Hematopoietic multipotent progenitor cell (in vitro differentiated cells): Measurements from ENCODE around the gene EEF1A2. TPM values are rescaled to one million over a fixed set of nuclear protein-coding genes. Genes with fewer than 3 reads are reported as not detected.

Experiments used
- DNase-seq, 3 donors: peaks; one replicate each; pipeline ENCODE4 v3.0.0-alpha.2; 2011 to 2015; ENCODE audit warnings: low read depth in 2 of 3, low spot score in 2 of 3
- total RNA-seq: library from RNA; depleted of rRNA; stranded (reverse); fragments of >200 nt; gene quantifications from one replicate; pipeline ENCODE4 v1.2.3, GENCODE V29; 2012

Gene EEF1A2
- total RNA-seq, 1 donor, result 0.27 TPM

DNA sequence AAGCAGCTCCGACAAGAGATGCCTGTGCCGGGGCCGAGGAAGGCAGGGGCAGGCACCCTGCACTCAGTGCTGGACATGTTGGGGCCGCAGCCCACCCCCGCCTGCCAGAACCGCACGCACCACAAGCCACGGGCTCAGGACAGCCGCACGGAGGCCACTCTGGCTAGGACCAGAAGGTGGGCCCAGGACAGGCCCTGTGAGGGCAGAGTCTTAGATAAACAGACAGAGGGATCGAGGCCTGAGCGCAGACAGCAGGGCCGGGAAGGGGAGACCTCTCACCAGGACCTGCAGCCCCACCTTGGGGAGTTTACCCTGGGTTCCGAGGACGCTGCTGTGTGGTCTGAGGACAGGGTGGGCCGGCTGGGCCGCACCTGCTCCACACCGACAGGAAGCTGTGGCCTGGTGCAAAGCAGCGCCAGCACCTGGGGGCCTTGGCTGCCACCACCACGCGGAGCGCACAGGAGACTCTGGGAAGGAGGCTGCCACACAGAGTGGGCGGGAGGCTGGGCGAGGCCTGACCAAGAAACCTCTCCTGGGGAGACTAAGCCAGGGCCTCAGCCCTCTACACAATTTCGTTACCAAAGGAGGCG is 58.4 kb downstream of the EEF1A2 start:
- no peak for DNase-seq

DNA sequence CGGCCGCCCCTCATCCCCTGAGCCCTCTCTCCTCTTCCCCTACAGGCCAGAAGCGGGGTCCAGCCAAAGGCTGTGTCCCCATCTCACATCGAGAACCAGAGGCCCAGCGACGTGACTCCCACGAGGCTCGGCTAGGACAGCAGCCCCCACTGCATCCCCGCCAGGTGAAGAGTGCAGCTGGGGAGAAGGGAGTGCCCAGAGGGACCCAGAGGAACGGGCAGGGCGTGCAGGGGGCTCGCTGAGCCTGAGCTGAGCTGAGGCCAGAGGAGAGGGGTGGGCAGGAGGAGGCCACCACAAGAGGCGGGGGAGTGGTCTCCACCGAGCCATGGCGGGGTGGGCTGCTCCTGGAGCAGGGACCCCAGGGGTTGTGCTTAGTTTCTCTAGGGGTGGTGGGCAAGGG is 59.0 kb downstream of the EEF1A2 start:
- DNase-seq, result no peak

DNA sequence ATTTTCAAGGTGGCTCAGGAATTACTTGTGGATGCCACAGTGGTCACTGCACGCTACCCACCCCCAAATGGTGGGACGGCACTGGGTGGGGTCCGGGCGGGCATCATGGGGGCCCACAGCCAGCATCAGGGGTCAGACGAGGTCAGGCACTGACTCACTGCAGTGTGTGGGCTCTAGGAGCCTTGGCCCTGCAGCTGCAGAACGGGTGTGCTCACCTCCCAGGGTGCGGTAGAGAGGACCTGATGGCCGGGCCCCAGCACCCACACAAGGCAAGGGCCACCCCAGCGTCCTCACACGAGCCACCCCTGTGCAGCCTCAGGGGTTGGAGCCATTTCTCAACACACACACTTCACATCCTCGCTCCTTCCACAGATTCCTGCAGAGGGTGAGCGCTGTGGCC is 60.8 kb downstream of the EEF1A2 start:
- DNase-seq, result no peak

Other genes starting within 250 kb of the EEF1A2 start
- not detected for gene NKAIN4, start 244.6 kb downstream of the EEF1A2 start, total RNA-seq
- 60.9 TPM for gene ARFGAP1, start 226.3 kb downstream of the EEF1A2 start, total RNA-seq
- gene COL20A1, start 205.9 kb downstream of the EEF1A2 start, total RNA-seq, result not detected
- gene CHRNA4, start 137.7 kb downstream of the EEF1A2 start, total RNA-seq, result not detected
- gene KCNQ2, start 26.4 kb downstream of the EEF1A2 start, total RNA-seq, result 0.27 TPM
- gene PPDPF, start 21.7 kb upstream of the EEF1A2 start, total RNA-seq, result 87.3 TPM
- gene PTK6, start 38.3 kb upstream of the EEF1A2 start, total RNA-seq, result under 0.01 TPM
- not detected for gene SRMS, start 48.7 kb upstream of the EEF1A2 start, total RNA-seq
- 1.3 TPM for gene FNDC11, start 55.1 kb upstream of the EEF1A2 start, total RNA-seq
- gene HELZ2, start 75.2 kb upstream of the EEF1A2 start, total RNA-seq, result 69.7 TPM
- 11.8 TPM for gene GMEB2, start 128.0 kb upstream of the EEF1A2 start, total RNA-seq
- gene STMN3, start 154.3 kb upstream of the EEF1A2 start, total RNA-seq, result 97.2 TPM
- gene RTEL1, start 159.2 kb upstream of the EEF1A2 start, total RNA-seq, result 13.5 TPM
- gene TNFRSF6B, start 197.6 kb upstream of the EEF1A2 start, total RNA-seq, result 0.54 TPM
- 52.0 TPM for gene ARFRP1, start 208.9 kb upstream of the EEF1A2 start, total RNA-seq
- 33.4 TPM for gene ZGPAT, start 209.0 kb upstream of the EEF1A2 start, total RNA-seq
- 15.6 TPM for gene LIME1, start 237.6 kb upstream of the EEF1A2 start, total RNA-seq
- gene SLC2A4RG, start 240.7 kb upstream of the EEF1A2 start, total RNA-seq, result 14.3 TPM